Neural cell (in vitro differentiated cells): Measurements from ENCODE around the gene CASP10. TPM values are rescaled to one million over a fixed set of nuclear protein-coding genes. Genes with fewer than 3 reads are reported as not detected.

Experiments used
- H2AFZ ChIP-seq: fragments of 200-600, 300-800 bp; sonication (generic), shearing (Covaris generic); 2 replicates; pipeline ENCODE4 v1.6.0; 2014; ENCODE audit warnings: low read depth, mild to moderate bottlenecking, antibody characterized with exemption, low read length, moderate library complexity
- H3F3A ChIP-seq: fragments of 200-600 bp; shearing (Covaris generic); 2 replicates; pipeline ENCODE4 v1.6.1; 2016; ENCODE audit warnings: mild to moderate bottlenecking, moderate library complexity, mixed read lengths, antibody characterized with exemption, low read length; ENCODE audit not compliant: insufficient read depth, poor library complexity, severe bottlenecking
- H3K27ac ChIP-seq: fragments of 200-600, 300-800 bp; sonication (generic), shearing (Covaris generic); 2 replicates; pipeline ENCODE4 v1.5.1; 2014; ENCODE audit warnings: mild to moderate bottlenecking, low read length, moderate library complexity
- H3K27me3 ChIP-seq: fragments of 300-800, 200-600 bp; sonication (generic), shearing (Covaris generic); 2 replicates; pipeline ENCODE4 v1.6.0; 2014; ENCODE audit warnings: mild to moderate bottlenecking, low read depth, low read length, moderate library complexity; ENCODE audit not compliant: insufficient read depth
- H3K36me3 ChIP-seq: fragments of 300-800, 200-600 bp; sonication (generic), shearing (Covaris generic); 2 replicates; pipeline ENCODE4 v1.5.1; 2014; ENCODE audit warnings: mild to moderate bottlenecking, antibody characterized with exemption, low read length, moderate library complexity; ENCODE audit not compliant: insufficient read depth
- H3K4me2 ChIP-seq: fragments of 300-800, 200-600 bp; sonication (generic), shearing (Covaris generic); 2 replicates; pipeline ENCODE4 v1.6.0; 2014; ENCODE audit warnings: mild to moderate bottlenecking, low read length
- H3K4me3 ChIP-seq: fragments of 300-800, 200-600 bp; sonication (generic), shearing (Covaris generic); 2 replicates; pipeline ENCODE4 v1.5.1; 2014; ENCODE audit warnings: mild to moderate bottlenecking, low read length, moderate library complexity
- H3K79me2 ChIP-seq: fragments of 200-600 bp; shearing (Covaris generic); replicated peaks from 2 replicates; pipeline ENCODE4 v1.6.0; 2014; ENCODE audit warnings: mild to moderate bottlenecking, low read length, moderate library complexity; ENCODE audit not compliant: insufficient read depth
- H3K9ac ChIP-seq: fragments of 300-800, 200-600 bp; sonication (generic), shearing (Covaris generic); 2 replicates; pipeline ENCODE4 v1.6.1; 2016; ENCODE audit warnings: mild to moderate bottlenecking, low read length, mixed read lengths
- H3K9me2 ChIP-seq: fragments of 200-600 bp; shearing (Covaris generic); 2 replicates; pipeline ENCODE4 v1.6.1; 2016; ENCODE audit warnings: mild to moderate bottlenecking, low read length, mixed read lengths; ENCODE audit not compliant: insufficient read depth
- H3K9me3 ChIP-seq: fragments of 200-600, 300-800 bp; sonication (generic), shearing (Covaris generic); 2 replicates; pipeline ENCODE4 v1.6.1; 2016; ENCODE audit warnings: mild to moderate bottlenecking, mixed run types, low read length, moderate library complexity, mixed read lengths
- H4K20me1 ChIP-seq: fragments of 200-600 bp; shearing (Covaris generic); 2 replicates; pipeline ENCODE4 v1.6.1; 2016; ENCODE audit warnings: mild to moderate bottlenecking, mixed run types; ENCODE audit not compliant: insufficient read depth
- CTCF ChIP-seq: fragments of 450-650 bp; IDR thresholded peaks from 2 replicates; pipeline ENCODE4 v1.5.1; 2014; ENCODE audit warnings: antibody characterized with exemption, mild to moderate bottlenecking, moderate library complexity; ENCODE audit not compliant: poor library complexity, severe bottlenecking
- EP300 ChIP-seq: fragments of 450-650 bp; conservative IDR thresholded peaks from 2 replicates; pipeline ENCODE4 v1.6.1; 2014; ENCODE audit warnings: antibody characterized with exemption, mild to moderate bottlenecking, moderate library complexity; ENCODE audit not compliant: poor library complexity, severe bottlenecking
- EZH2 ChIP-seq: fragments of 200-600, 300-800 bp; shearing (Covaris generic), sonication (generic); IDR thresholded peaks from 2 replicates; pipeline ENCODE4 v1.6.1; 2014; ENCODE audit warnings: antibody characterized with exemption, low read length, borderline replicate concordance, mild to moderate bottlenecking; ENCODE audit not compliant: insufficient read depth, poor library complexity, severe bottlenecking
- MXI1 ChIP-seq: fragments of 450-650 bp; conservative IDR thresholded peaks from 2 replicates; pipeline ENCODE4 v1.6.1; 2014; ENCODE audit warnings: antibody characterized with exemption, mild to moderate bottlenecking; ENCODE audit not compliant: poor library complexity, severe bottlenecking
- POLR2AphosphoS5 ChIP-seq: IDR thresholded peaks from 2 replicates; pipeline ENCODE4 v1.6.1; 2012
- RAD21 ChIP-seq: fragments of 450-650 bp; conservative IDR thresholded peaks from 2 replicates; pipeline ENCODE4 v1.6.1; 2014; ENCODE audit warnings: antibody characterized with exemption, mild to moderate bottlenecking, moderate library complexity
- REST ChIP-seq: IDR thresholded peaks from 2 replicates; pipeline ENCODE4 v1.6.1; 2012; ENCODE audit warnings: borderline replicate concordance
- SMC3 ChIP-seq: fragments of 450-650 bp; conservative IDR thresholded peaks from 2 replicates; pipeline ENCODE4 v1.6.1; 2014; ENCODE audit warnings: antibody characterized with exemption, mild to moderate bottlenecking, moderate library complexity; ENCODE audit not compliant: poor library complexity
- TAF1 ChIP-seq: IDR thresholded peaks from 2 replicates; pipeline ENCODE4 v1.6.1; 2012; ENCODE audit warnings: low read depth
- polyA plus RNA-seq: library from polyadenylated mRNA; depleted of rRNA; stranded (reverse); fragments of >200 nt; gene quantifications from 2 replicates; pipeline ENCODE4 v1.2.3, GENCODE V29; 2014

Gene CASP10
- polyA plus RNA-seq, 1 donor from 2014 or later = not detected

GRCh38 chr2:201195331-201195730 lies 12.4 kb downstream of the CASP10 start:
- Histone ChIP-seq H2AFZ (no peak overlapping the region), H3K9ac (no peak overlapping the region), H3K27ac (no peak overlapping the region), H3K9me2 (no peaks in the 10 kb centered on the region), H3F3A (no peaks in the 10 kb centered on the region), H3K4me3 (no peak overlapping the region), H3K27me3 (no peaks in the 10 kb centered on the region), H3K9me3 (no peaks in the 10 kb centered on the region), H3K36me3 (no peaks in the 10 kb centered on the region), H3K79me2 (no peaks in the 10 kb centered on the region), H4K20me1 (no peaks in the 10 kb centered on the region), H3K4me2 (no peak overlapping the region)
- TF ChIP-seq SMC3 (no peak), EP300 (no peak), REST (no peak), RAD21 (no peak), MXI1 (no peak), EZH2 (no peak), TAF1 (no peak), POLR2AphosphoS5 (no peak), CTCF (no peak)

GRCh38 chr2:201196003-201196402 lies 13.1 kb downstream of the CASP10 start:
- Histone ChIP-seq H3K27me3 (no peaks in the 10 kb centered on the region), H3K9me2 (no peaks in the 10 kb centered on the region), H3K9me3 (no peaks in the 10 kb centered on the region), H3K9ac (no peak overlapping the region), H2AFZ (no peak overlapping the region), H3F3A (no peaks in the 10 kb centered on the region), H3K79me2 (no peaks in the 10 kb centered on the region), H3K4me3 (no peak overlapping the region), H3K4me2 (no peak overlapping the region), H4K20me1 (no peaks in the 10 kb centered on the region), H3K36me3 (no peaks in the 10 kb centered on the region), H3K27ac (no peak overlapping the region)
- no peak for TF ChIP-seq EP300
- TF ChIP-seq TAF1 = no peak
- TF ChIP-seq REST = no peak
- no peak for TF ChIP-seq MXI1
- TF ChIP-seq SMC3 = no peak
